ENCODE results near the gene HTR1E.
"Not testable (repeated sequence)": the region's sequence is repeated elsewhere in the genome, so short reads cannot be mapped to it uniquely, and the experiment has no call there.

The HTR1E gene

DNA sequence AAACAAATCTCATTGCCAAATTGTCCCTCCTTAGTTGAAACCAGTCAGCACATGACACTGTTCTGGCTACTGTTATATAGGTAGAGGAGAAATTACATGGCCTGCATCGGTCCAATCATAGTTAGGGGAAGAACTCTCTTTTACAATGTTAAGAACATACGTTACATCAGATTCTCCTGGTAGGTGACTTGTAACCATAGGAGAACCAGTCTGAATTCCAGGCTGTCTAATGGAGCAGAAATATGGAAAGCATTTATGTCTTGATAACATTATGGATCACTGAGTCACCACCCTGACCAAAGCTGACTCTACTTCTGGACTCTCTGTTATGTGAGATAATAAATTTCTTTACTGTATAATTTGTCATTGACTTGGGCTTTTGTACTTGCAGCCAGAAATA lies 40.9 kb downstream of the HTR1E start:
- Histone ChIP-seq H3K4me1 (ENCODE audit: control insufficient read depth, insufficient read depth, low read length) (no peaks in the 10 kb centered on the region), H3K4me3 (ENCODE audit: low read length) (no peak overlapping the region), H3K9ac (ENCODE audit: low read length) (no peak overlapping the region), H3K9me3 (ENCODE audit: control insufficient read depth, low read length) (no peaks in the 10 kb centered on the region), H3K27me3 (replicated peaks; ENCODE audit: control insufficient read depth, insufficient read depth, low read length) (peaks cover 5% of the 10 kb centered on the region), H3K36me3 (ENCODE audit: control insufficient read depth, insufficient read depth, low read length, severe bottlenecking) (no peaks in the 10 kb centered on the region)
- DNase-seq (ENCODE audit: low read depth), result no peak

DNA sequence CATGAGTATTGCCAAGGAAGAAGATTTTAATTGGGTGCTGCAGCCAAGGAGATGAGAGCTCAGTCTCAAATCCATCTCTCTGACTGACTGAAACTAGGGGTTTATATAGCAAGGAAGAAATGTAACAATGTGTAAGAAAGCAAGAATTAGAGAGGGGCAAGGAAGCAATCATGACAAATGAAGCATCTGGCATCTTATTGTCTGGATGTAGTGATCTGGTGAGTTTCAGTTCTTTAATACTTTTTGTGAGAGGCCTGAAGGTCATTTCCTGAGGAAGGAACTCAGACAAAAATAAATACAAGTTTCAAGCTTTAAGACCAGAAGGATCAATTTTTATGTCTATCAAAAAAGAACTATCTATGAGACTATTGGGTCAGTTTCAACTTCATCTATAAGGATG lies 64.2 kb downstream of the HTR1E start:
- Histone ChIP-seq H3K27me3 (replicated peaks; ENCODE audit: control insufficient read depth, insufficient read depth, low read length) (no peaks in the 10 kb centered on the region), H3K9me3 (ENCODE audit: control insufficient read depth, low read length) (peaks cover 10% of the 10 kb centered on the region), H3K4me1 (ENCODE audit: control insufficient read depth, insufficient read depth, low read length) (no peaks in the 10 kb centered on the region), H3K36me3 (ENCODE audit: control insufficient read depth, insufficient read depth, low read length, severe bottlenecking) (no peaks in the 10 kb centered on the region), H3K9ac (ENCODE audit: low read length) (no peak overlapping the region), H3K4me3 (ENCODE audit: low read length) (no peak overlapping the region)
- no peak for DNase-seq (ENCODE audit: low read depth)

DNA sequence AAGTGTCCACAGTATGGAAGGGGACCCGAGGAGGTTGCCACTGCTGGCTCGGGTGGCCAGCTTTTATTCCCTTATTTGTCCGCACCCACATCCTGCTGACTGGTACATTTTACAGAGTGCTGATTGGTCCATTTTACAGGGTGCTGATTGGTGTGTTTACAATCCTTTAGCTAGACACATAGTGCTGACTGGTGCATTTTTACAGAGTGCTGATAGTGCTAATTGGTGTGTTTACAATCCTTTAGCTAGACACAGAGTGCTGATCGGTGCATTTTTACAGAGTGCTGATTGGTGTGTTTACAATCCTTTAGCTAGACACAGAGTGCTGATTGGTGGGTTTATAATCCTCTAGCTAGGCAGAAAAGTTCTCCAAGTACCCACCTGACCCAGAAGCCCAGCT lies 65.1 kb downstream of the HTR1E start:
- H3K4me1 ChIP-seq (ENCODE audit: control insufficient read depth, insufficient read depth, low read length); H3K36me3 ChIP-seq (ENCODE audit: control insufficient read depth, insufficient read depth, low read length, severe bottlenecking); H3K9ac ChIP-seq (ENCODE audit: low read length); H3K27me3 ChIP-seq (replicated peaks; ENCODE audit: control insufficient read depth, insufficient read depth, low read length); H3K4me3 ChIP-seq (ENCODE audit: low read length); DNase-seq (ENCODE audit: low read depth); H3K9me3 ChIP-seq (ENCODE audit: control insufficient read depth, low read length): not testable (repeated sequence)

DNA sequence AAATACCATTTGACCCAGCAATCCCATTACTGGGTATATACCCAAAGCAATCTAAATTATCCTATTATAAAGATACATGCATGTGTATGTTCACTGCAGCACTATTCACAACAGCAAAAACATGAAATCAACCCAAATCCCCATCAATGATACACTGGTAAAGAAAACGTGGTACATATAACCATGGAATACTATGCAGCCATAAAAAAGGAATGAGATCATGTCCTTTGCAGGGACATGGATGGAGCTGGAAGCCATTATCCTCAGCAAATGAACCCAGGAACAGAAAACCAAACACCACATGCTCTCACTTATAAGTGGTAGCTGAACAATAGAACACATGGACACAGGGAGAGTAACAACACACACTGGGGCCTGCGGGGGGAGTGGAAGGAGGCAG lies 69.2 kb downstream of the HTR1E start:
- not testable (repeated sequence) for H3K9ac ChIP-seq (ENCODE audit: low read length); H3K4me3 ChIP-seq (ENCODE audit: low read length); H3K4me1 ChIP-seq (ENCODE audit: control insufficient read depth, insufficient read depth, low read length); H3K36me3 ChIP-seq (ENCODE audit: control insufficient read depth, insufficient read depth, low read length, severe bottlenecking); H3K27me3 ChIP-seq (replicated peaks; ENCODE audit: control insufficient read depth, insufficient read depth, low read length); DNase-seq (ENCODE audit: low read depth); H3K9me3 ChIP-seq (ENCODE audit: control insufficient read depth, low read length)

DNA sequence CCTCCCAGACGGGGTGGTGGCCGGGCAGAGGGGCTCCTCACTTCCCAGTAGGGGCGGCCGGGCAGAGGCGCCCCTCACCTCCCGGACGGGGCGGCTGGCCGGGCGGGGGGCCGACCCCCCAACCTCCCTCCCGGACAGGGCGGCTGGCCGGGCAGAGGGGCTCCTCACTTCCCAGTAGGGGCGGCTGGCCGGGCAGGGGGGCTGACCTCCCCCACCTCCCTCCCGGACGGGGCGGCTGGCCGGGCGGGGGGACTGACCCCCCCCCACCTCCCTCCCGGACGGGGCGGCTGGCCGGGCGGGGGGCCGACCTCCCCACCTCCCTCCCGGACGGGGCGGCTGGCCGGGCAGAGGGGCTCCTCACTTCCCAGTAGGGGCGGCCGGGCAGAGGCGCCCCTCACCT lies 72.3 kb downstream of the HTR1E start:
- not testable (repeated sequence) for H3K36me3 ChIP-seq (ENCODE audit: control insufficient read depth, insufficient read depth, low read length, severe bottlenecking); DNase-seq (ENCODE audit: low read depth); H3K4me1 ChIP-seq (ENCODE audit: control insufficient read depth, insufficient read depth, low read length); H3K9me3 ChIP-seq (ENCODE audit: control insufficient read depth, low read length); H3K27me3 ChIP-seq (replicated peaks; ENCODE audit: control insufficient read depth, insufficient read depth, low read length); H3K4me3 ChIP-seq (ENCODE audit: low read length); H3K9ac ChIP-seq (ENCODE audit: low read length)

DNA sequence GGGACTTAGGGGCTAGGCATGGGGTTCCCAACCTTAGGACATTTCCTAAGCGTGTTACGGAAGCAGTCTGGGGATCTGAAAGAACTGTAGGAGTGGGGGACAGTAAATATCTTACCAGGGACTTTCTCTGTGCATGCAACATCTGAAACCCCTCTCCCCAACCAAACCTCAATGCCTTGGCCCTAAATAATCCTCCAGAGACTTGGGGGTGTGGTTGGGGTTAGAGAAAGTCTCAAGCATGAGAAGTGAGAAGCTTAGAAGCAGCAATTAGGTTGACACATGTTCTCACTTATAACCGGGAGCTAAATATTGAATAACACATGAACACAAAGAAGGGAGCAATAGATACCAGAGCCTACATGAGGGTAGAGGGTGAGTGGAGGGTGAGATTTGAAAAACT lies 74.7 kb downstream of the HTR1E start:
- H3K4me3 ChIP-seq (ENCODE audit: low read length), result no peak overlapping the region
- H3K4me1 ChIP-seq (ENCODE audit: control insufficient read depth, insufficient read depth, low read length), result no peaks in the 10 kb centered on the region
- no peaks in the 10 kb centered on the region for H3K36me3 ChIP-seq (ENCODE audit: control insufficient read depth, insufficient read depth, low read length, severe bottlenecking)
- no peaks in the 10 kb centered on the region for H3K27me3 ChIP-seq (replicated peaks; ENCODE audit: control insufficient read depth, insufficient read depth, low read length)
- no peak for DNase-seq (ENCODE audit: low read depth)
- no peaks in the 10 kb centered on the region for H3K9me3 ChIP-seq (ENCODE audit: control insufficient read depth, low read length)
- H3K9ac ChIP-seq (ENCODE audit: low read length), result no peak overlapping the region

DNA sequence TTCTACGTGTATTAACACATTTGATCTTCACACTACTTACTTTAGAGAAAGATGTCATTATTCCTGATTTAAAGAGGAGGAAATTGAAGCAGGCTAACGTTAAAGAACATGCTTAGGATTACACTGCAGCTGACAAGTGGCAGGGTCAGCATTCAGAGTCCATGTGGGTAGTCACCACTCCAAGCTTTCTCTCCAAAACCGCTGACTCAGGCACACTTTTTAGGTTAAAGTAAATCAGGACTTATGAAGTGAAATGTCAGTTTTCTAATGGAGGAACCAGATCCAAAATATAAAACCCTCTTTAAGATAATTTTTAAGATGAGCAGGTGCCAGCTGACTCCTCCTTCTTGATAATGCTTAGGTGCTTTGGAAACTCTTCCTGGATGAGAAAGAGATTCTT lies 75.4 kb downstream of the HTR1E start:
- Histone ChIP-seq H3K27me3 (replicated peaks; ENCODE audit: control insufficient read depth, insufficient read depth, low read length) (no peaks in the 10 kb centered on the region), H3K36me3 (ENCODE audit: control insufficient read depth, insufficient read depth, low read length, severe bottlenecking) (no peaks in the 10 kb centered on the region), H3K4me1 (ENCODE audit: control insufficient read depth, insufficient read depth, low read length) (no peaks in the 10 kb centered on the region), H3K4me3 (ENCODE audit: low read length) (no peak overlapping the region), H3K9ac (ENCODE audit: low read length) (no peak overlapping the region), H3K9me3 (ENCODE audit: control insufficient read depth, low read length) (no peaks in the 10 kb centered on the region)
- no peak for DNase-seq (ENCODE audit: low read depth)

DNA sequence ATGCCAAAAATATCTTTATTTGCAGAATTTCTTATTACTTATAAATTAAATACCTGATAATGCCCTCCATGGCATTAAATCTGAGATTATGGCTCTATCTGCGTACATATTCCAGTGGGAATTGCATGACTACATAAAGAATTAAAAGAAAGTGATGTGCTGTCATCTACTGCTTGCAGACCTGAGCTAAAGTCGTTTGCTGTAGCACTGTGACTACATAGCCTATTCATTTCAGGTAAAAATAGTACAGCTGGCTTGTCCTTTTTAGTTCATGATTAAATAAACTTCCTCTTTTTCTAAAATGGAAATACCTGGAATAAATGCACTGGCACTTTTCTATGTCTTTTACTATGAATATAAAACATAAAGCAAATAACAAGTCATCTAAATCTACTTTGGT lies 79.4 kb downstream of the HTR1E start:
- no peak overlapping the region for H3K4me3 ChIP-seq (ENCODE audit: low read length)

DNA sequence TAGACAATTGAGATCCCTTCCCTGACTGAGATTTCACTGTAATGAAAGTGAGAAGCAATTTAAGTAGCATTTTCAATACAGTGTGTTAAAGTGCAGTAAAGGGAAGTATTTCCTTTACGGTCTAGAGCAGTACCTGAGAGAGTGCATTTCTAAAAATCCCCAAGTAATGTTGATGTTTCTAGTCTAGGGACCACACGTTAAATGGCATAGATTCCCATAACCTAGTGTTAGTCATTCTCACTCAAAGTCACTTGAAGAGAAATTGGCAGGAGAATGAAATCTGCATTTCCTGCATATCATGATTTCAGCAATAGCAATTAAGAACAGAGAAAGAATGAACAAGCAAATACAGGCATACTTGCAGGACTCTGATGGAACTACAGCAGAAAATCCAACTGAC lies 89.7 kb downstream of the HTR1E start:
- Histone ChIP-seq H3K9me3 (ENCODE audit: control insufficient read depth, low read length) (no peaks in the 10 kb centered on the region), H3K4me1 (ENCODE audit: control insufficient read depth, insufficient read depth, low read length) (no peaks in the 10 kb centered on the region), H3K4me3 (ENCODE audit: low read length) (no peak overlapping the region), H3K36me3 (ENCODE audit: control insufficient read depth, insufficient read depth, low read length, severe bottlenecking) (no peaks in the 10 kb centered on the region), H3K27me3 (replicated peaks; ENCODE audit: control insufficient read depth, insufficient read depth, low read length) (no peaks in the 10 kb centered on the region), H3K9ac (ENCODE audit: low read length) (no peak overlapping the region)
- no peak for DNase-seq (ENCODE audit: low read depth)

More for the DNA sequence above, 79.4 kb downstream of the HTR1E start:
- no peaks in the 10 kb centered on the region for H3K9me3 ChIP-seq (ENCODE audit: control insufficient read depth, low read length)
- H3K9ac ChIP-seq (ENCODE audit: low read length), result no peak overlapping the region
- H3K27me3 ChIP-seq (replicated peaks; ENCODE audit: control insufficient read depth, insufficient read depth, low read length), result no peaks in the 10 kb centered on the region
- H3K36me3 ChIP-seq (ENCODE audit: control insufficient read depth, insufficient read depth, low read length, severe bottlenecking), result no peaks in the 10 kb centered on the region
- DNase-seq (ENCODE audit: low read depth), result no peak
- H3K4me1 ChIP-seq (ENCODE audit: control insufficient read depth, insufficient read depth, low read length), result no peaks in the 10 kb centered on the region

DNA sequence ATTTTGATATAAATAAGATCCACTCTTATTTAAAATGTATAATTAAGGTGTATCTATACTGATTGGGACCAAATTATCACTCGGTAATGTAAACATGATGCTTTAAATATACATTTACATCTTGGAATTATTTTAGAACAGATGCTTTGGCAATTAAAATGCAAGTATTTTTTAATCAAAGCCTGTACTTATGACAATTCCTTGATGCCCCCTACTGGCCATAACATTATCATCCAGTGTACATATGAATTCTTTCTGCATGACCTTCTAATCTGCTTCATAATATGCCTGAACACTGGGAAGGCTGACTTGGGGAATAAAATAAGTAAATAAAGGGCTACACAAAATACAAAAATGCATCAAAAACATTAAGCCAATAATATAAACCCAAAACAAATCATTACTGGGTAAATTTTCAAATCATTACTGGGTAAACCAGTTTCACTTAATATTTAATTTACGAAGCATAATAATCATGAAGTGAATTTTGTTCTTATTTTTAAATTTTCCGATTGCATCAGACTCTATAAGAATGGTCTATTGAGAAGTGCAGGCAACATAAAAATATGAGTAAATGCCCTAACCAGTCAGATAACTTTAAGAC lies 92.5 kb downstream of the HTR1E start:
- no peaks in the 10 kb centered on the region for H3K4me1 ChIP-seq (ENCODE audit: control insufficient read depth, insufficient read depth, low read length)
- H3K27me3 ChIP-seq (replicated peaks; ENCODE audit: control insufficient read depth, insufficient read depth, low read length), result no peaks in the 10 kb centered on the region
- H3K9ac ChIP-seq (ENCODE audit: low read length), result no peak overlapping the region
- H3K36me3 ChIP-seq (ENCODE audit: control insufficient read depth, insufficient read depth, low read length, severe bottlenecking), result no peaks in the 10 kb centered on the region
- DNase-seq (ENCODE audit: low read depth), result peak; percentile 80
- H3K4me3 ChIP-seq (ENCODE audit: low read length), result no peak overlapping the region
- peaks cover 3% of the 10 kb centered on the region for H3K9me3 ChIP-seq (ENCODE audit: control insufficient read depth, low read length)

DNA sequence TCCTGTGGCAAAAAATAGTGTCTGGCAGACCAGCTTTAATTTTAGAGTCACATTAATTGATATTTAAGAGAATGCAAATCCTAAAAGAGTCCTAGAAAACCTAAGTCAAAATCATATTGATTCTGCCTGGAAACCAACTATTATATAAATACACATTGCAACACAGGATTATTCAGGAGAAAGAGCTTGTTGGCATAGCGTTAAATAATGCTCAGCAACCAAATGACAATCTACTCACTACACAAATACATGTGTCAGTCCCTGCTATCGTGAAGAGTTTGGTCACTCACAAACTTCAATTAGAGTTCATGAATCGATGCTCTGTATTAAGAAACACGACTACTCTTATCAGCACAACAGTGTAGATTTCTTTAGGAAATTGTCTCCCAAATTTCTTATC lies 103.4 kb downstream of the HTR1E start:
- Histone ChIP-seq H3K4me3 (ENCODE audit: low read length) (no peak overlapping the region), H3K9ac (ENCODE audit: low read length) (no peak overlapping the region), H3K27me3 (replicated peaks; ENCODE audit: control insufficient read depth, insufficient read depth, low read length) (no peaks in the 10 kb centered on the region), H3K36me3 (ENCODE audit: control insufficient read depth, insufficient read depth, low read length, severe bottlenecking) (no peaks in the 10 kb centered on the region), H3K9me3 (ENCODE audit: control insufficient read depth, low read length) (no peaks in the 10 kb centered on the region), H3K4me1 (ENCODE audit: control insufficient read depth, insufficient read depth, low read length) (no peaks in the 10 kb centered on the region)
- DNase-seq (ENCODE audit: low read depth), result no peak

DNA sequence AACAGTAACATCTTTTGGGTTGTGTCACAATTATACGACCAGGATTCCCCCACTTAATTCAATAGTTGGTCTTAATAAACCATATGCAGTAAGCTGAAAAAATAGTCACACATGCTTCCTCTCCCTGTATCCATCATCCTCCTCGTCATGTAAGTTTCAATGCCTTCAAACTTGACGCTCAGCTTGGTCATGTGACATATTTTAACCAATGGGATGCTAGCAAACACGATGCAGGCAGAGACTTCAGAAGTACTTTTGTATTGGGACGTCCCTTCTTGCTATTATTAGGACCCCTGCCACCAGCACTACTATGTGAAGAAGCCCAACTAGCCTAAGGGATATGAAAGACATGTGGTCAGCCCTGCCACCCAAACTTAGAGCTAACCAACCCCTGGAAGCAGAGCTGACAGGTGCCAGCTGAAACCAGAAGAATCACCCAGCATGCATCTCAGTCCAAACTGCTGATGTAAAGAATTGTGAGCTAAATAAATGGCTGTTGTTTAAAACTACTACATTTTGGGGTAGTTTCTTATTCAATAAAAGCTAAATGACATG lies 108.3 kb downstream of the HTR1E start:
- no peaks in the 10 kb centered on the region for H3K9me3 ChIP-seq (ENCODE audit: control insufficient read depth, low read length)
- H3K36me3 ChIP-seq (ENCODE audit: control insufficient read depth, insufficient read depth, low read length, severe bottlenecking), result no peaks in the 10 kb centered on the region
- no peak overlapping the region for H3K9ac ChIP-seq (ENCODE audit: low read length)
- H3K27me3 ChIP-seq (replicated peaks; ENCODE audit: control insufficient read depth, insufficient read depth, low read length), result peaks cover 7% of the 10 kb centered on the region
- H3K4me1 ChIP-seq (ENCODE audit: control insufficient read depth, insufficient read depth, low read length), result no peaks in the 10 kb centered on the region
- no peak for DNase-seq (ENCODE audit: low read depth)
- H3K4me3 ChIP-seq (ENCODE audit: low read length), result no peak overlapping the region
